Stimulated activated CD4-positive, alpha-beta T cell treated with anti-CD3 and anti-CD28 coated beads, Interleukin-1b, Interleukin-23, amount 100 ng/mL, for 48 hours (primary cell): ENCODE measurements around the gene UXS1.
"Not testable (repeated sequence)": the region's sequence is repeated elsewhere in the genome, so short reads cannot be mapped to it uniquely, and the experiment has no call there.

Source experiments
- DNase-seq: peaks from one replicate; pipeline ENCODE4 v3.0.0-alpha.2; 2020

Gene UXS1

GRCh38 chr2:106193977-106194778 is at the start of gene UXS1:
Gene UXS1 (minus strand): TSS chr2:106194301. CDS start chr2:106194241, 60 bp downstream.
- peak; percentile 98 for DNase-seq

- not testable (repeated sequence) for DNase-seq
These were observed 45.4 kb upstream of the UXS1 start for GRCh38 chr2:106239491-106239890.

DNA sequence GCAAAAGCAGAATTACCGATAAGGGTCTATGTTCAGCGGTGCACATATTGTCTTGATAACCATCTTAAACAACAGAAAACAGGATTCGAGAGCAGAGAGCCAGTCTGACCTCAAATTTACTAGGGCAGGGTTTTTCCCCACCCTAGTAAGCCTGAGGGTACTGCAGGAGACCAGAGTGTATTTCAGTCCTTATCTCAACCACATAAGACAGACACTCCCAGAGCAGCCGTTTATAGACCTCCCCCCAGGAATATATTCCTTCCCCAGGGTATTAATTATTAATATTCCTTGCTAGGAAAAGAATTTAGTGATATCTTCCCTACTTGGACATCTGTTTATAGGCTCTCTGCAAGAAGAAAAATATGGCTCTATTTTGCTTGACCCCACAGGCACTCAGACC is 41.3 kb upstream of the UXS1 start:
- DNase-seq, result not testable (repeated sequence)

DNA sequence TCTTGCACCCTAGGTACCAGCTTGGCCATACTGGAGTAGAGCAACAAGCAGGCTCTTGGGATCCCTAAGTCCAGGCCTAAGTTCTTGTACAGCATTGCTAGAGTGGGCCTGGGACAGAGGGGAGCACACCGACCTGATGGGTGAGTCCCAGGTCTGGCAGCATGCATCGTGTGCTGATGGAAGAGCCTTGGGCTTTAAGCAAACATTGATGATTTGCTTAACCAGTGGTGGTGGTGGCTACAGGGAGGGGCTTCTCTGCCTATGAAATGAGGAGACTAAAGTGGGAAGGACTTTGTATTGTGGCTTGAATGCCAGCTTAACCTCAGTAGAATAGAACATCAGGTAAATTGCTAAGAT is 39.2 kb upstream of the UXS1 start:
- no peak for DNase-seq

GRCh38 chr2:106232638-106233349 is 38.7 kb upstream of the UXS1 start:
- no peak for DNase-seq

DNA sequence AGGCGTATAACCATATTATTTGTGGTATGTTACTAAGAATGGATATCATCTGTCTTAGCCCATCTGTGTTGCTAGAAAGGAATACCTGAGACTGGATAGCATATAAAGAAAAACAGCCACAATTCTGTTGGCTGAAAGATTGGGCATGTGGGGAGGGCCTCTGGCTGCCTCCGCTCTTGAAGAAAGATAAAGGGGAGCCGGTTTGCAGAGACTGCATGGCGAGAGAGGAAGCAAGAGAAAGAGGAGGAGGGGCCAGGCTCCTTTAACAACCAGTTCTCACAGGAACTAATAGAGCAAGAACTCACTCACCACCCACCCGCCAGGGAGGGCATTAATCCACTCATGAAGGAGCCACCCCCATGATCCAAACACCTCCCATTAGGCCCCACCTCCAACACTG is 29.2 kb upstream of the UXS1 start:
- DNase-seq, result no peak

GRCh38 chr2:106222057-106222456 is 28.0 kb upstream of the UXS1 start:
- DNase-seq, result not testable (repeated sequence)

DNA sequence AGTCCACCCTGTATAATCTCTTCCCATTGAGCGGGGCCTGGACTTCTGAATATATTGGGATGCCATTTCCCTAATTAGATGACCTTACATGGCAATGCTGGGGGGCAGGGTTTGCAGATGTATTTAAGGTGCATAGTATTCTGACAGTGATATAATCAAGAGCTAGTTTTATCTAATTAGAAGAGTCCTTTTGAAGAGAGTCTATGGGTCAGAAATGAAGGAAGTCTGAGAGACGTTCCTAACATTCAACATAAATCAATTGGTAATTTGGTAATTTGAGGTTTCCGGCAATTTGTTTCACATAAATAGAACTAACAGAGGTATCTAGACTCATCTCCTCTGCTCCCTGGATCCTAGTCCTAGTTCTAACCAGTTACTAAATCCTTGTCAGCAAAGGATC is 25.7 kb upstream of the UXS1 start:
- DNase-seq, result no peak

DNA sequence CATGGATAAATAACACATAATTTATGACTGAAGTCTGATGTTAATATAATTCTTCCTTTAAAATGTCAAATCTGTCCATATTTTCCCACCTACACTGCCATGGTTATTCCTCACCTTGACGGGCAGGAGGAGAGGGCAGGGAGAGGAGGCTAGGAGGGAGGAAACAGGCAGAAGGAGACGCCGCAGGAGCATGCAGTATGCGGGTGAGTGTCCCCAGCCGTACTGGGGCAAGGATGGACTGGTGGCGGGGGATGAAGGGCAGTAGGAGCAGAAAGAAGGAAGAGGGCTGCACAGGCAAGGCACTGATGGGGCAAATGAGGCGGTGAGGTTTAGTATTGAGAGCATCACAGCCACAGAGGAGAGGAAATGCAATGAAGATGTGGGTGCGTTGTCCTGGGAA is 25.1 kb upstream of the UXS1 start:
- not testable (repeated sequence) for DNase-seq

GRCh38 chr2:106208874-106209273 is 14.8 kb upstream of the UXS1 start:
- no peak for DNase-seq

GRCh38 chr2:106208399-106208798 is 14.3 kb upstream of the UXS1 start:
- no peak for DNase-seq

DNA sequence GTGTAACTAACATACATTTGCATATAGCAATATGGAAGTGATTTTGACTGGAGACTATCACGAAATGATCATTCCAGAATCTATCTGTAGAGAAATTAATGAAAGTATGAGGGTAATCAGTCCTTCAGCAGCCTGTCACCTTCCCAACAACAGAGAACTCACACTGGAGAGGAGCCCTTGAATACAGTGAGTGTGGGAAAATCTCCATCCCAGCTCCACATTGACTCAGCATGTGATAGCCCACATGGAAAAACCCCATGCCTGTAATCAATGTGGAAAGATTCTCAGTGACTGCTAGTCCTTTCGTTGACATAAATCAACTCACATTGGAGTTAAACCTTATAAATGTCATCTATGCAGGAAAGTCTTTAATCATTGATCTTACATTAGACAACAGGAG is 13.1 kb upstream of the UXS1 start:
- no peak for DNase-seq

- DNase-seq, result no peak
These were observed 11.4 kb upstream of the UXS1 start for GRCh38 chr2:106205488-106205887.

GRCh38 chr2:106204551-106204950 is 10.4 kb upstream of the UXS1 start:
- DNase-seq, result not testable (repeated sequence)

- DNase-seq, result no peak
These were observed 7.6 kb upstream of the UXS1 start for GRCh38 chr2:106201661-106202060.

DNA sequence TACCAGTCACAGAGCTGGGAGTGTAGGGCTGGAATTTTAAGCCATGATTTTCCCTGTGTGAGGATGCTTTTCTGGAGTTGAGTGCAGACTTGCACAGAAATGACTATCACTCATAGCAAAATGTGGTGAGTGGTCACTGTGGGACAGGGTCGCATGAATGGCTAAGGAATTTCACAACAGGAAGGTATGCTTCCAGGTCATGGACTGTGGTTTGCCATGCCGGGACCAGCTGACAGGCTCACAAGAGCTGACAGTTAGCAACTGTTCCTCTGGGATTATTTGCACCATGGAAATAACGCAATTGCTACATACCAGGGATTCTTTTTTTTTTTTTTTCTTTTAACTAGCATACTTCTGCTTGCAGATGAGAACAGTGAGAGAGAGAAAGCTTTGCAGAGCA is 3.8 kb upstream of the UXS1 start:
- no peak for DNase-seq

- no peak for DNase-seq
These were observed 1.9 kb upstream of the UXS1 start for GRCh38 chr2:106195981-106196380.

DNA sequence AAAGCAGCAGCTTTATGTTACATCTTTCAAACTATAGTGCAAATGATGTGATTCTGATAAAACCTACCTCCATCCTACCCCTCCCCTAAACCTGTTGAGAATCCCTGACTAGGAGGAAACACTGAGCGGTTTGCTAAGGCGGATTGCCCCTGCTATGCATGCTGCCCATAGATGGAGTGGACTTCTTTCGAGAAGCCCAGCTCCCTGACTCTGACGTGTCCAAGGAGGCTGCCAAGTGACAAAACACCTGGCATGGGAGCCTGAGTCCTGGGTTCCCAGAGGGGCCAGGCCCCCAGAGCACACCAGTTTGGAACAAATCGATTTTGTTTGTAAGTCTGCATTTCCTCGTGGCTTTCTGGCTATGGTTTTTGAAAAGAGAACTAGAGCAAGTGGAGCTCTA is 1.4 kb upstream of the UXS1 start:
- DNase-seq, result no peak

DNA sequence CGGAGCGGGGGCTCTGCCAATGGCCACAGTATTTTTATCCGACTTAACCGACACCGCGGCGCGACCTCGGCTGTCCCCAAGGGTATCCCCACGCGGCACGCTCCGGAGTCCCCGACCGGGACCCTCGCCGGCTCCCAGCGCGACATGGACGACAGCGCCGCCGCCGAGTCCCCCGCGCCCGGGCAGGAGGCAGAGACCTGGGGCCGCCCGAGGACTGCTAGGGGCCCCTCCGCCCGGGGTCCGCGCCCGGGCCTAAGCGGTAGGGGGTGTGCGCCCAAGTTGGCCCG is 468 bp downstream of the UXS1 start:
- DNase-seq, result no peak

GRCh38 chr2:106192752-106193689 is 1.1 kb downstream of the UXS1 start:
- DNase-seq, result peak; percentile 67

DNA sequence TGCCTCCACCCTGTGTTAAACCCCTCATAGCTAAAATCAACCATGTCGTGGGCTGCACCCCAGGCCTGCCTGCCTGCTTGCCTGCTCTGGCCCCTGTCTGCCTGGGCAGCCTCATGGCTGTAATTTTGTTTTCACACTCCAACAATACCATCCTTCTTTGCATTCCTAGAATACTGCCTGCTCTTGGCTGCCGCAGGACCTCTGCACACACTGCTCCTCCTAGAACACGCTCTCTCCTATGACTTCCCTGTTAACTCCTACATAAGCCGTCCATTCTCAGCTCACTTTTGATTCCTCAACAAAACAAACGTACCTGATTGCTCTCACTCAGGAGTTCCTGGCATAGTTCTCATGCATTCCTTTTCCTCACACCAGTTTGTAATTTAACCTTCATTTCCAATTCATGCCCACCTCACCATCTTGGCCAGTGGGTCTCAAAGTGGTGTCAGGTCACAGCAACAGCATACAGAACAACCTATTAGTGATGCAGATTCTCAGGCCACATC is 2.5 kb downstream of the UXS1 start:
- no peak for DNase-seq

- no peak for DNase-seq
These were observed 4.2 kb downstream of the UXS1 start for GRCh38 chr2:106189764-106190468.

- DNase-seq, result no peak
These were observed 4.8 kb downstream of the UXS1 start for GRCh38 chr2:106189325-106189724.
